DOHH2 (cell line): ENCODE measurements around the gene HS6ST1.

Source experiments
- CTCF ChIP-seq: fragments of 200-600 bp; sonication (generic); IDR thresholded peaks from one replicate; pipeline ENCODE4 v1.5.1; 2014; ENCODE audit warnings: antibody characterized with exemption, mild to moderate bottlenecking, low read depth, low read length; ENCODE audit not compliant: poor library complexity, severe bottlenecking
- EZH2phosphoT487 ChIP-seq: fragments of 200-600 bp; sonication (generic); IDR thresholded peaks from 2 replicates; pipeline ENCODE4 v1.6.1; 2017; ENCODE audit warnings: borderline replicate concordance, mild to moderate bottlenecking, antibody characterized with exemption, low read length, moderate library complexity, mixed read lengths

GRCh38 chr2:128236491-128237035 is 82.1 kb downstream of the HS6ST1 start:
- TF ChIP-seq CTCF: no peak
- TF ChIP-seq EZH2phosphoT487: no peak
